Measurements from ENCODE around the gene CORO2A.

The CORO2A gene

GRCh38 chr9:98192503-98193335 lies at the start of gene CORO2A:
TSS of gene CORO2A (minus strand) at chr9:98192637. CDS start at chr9:98157660, 34,977 bp downstream.
- peak; percentile 19 for DNase-seq (ENCODE audit: low spot score)

- no peak for DNase-seq (ENCODE audit: low spot score)
Measured at GRCh38 chr9:98241357-98242300, 49.2 kb upstream of the CORO2A start.

- DNase-seq (ENCODE audit: low spot score): no peak
Measured at GRCh38 chr9:98240475-98240874, 48.0 kb upstream of the CORO2A start.

GRCh38 chr9:98236901-98237487 lies 44.6 kb upstream of the CORO2A start:
- DNase-seq (ENCODE audit: low spot score): no peak

GRCh38 chr9:98235126-98235525 lies 42.7 kb upstream of the CORO2A start:
- no peak for DNase-seq (ENCODE audit: low spot score)

- no peak for DNase-seq (ENCODE audit: low spot score)
Measured at GRCh38 chr9:98234245-98234825, 41.9 kb upstream of the CORO2A start.

- no peak for DNase-seq (ENCODE audit: low spot score)
Measured at GRCh38 chr9:98232926-98233325, 40.5 kb upstream of the CORO2A start.

- DNase-seq (ENCODE audit: low spot score): no peak
Measured at GRCh38 chr9:98231770-98232478, 39.5 kb upstream of the CORO2A start.

GRCh38 chr9:98230789-98231188 lies 38.4 kb upstream of the CORO2A start:
- no peak for DNase-seq (ENCODE audit: low spot score)

- no peak for DNase-seq (ENCODE audit: low spot score)
Measured at GRCh38 chr9:98230304-98230703, 37.9 kb upstream of the CORO2A start.

- DNase-seq (ENCODE audit: low spot score): no peak
Measured at GRCh38 chr9:98229620-98230019, 37.2 kb upstream of the CORO2A start.

- no peak for DNase-seq (ENCODE audit: low spot score)
Measured at GRCh38 chr9:98229090-98229395, 36.6 kb upstream of the CORO2A start.

GRCh38 chr9:98228392-98229089 lies 36.1 kb upstream of the CORO2A start:
- no peak for DNase-seq (ENCODE audit: low spot score)

- no peak for DNase-seq (ENCODE audit: low spot score)
Measured at GRCh38 chr9:98227883-98228282, 35.4 kb upstream of the CORO2A start.

GRCh38 chr9:98226957-98227356 lies 34.5 kb upstream of the CORO2A start:
- no peak for DNase-seq (ENCODE audit: low spot score)

- no peak for DNase-seq (ENCODE audit: low spot score)
Measured at GRCh38 chr9:98226516-98226915, 34.1 kb upstream of the CORO2A start.

- no peak for DNase-seq (ENCODE audit: low spot score)
Measured at GRCh38 chr9:98225015-98225442, 32.6 kb upstream of the CORO2A start.

GRCh38 chr9:98222885-98223691 lies 30.7 kb upstream of the CORO2A start:
- DNase-seq (ENCODE audit: low spot score): no peak

GRCh38 chr9:98220911-98221310 lies 28.5 kb upstream of the CORO2A start:
- DNase-seq (ENCODE audit: low spot score): no peak

GRCh38 chr9:98219794-98220370 lies 27.4 kb upstream of the CORO2A start:
- DNase-seq (ENCODE audit: low spot score): no peak

Measured in hematopoietic multipotent progenitor cell treated with erythropoietin and hydrocortisone succinate and interleukin-3 and kit ligand, for 17 days (in vitro differentiated cells).